NT2/D1 (cell line): ENCODE measurements around the gene LIMA1.

Source experiments
- DNase-seq: peaks from one replicate; pipeline ENCODE4 v3.0.0-alpha.2; 2011; ENCODE audit warnings: low read depth, low spot score
- H3K27me3 ChIP-seq: 2 replicates; pipeline ENCODE4 v1.6.0; 2011; ENCODE audit warnings: mild to moderate bottlenecking; ENCODE audit not compliant: insufficient read length, insufficient read depth
- H3K36me3 ChIP-seq: 2 replicates; pipeline ENCODE4 v1.6.1; 2011; ENCODE audit warnings: mild to moderate bottlenecking, low read length, mixed read lengths; ENCODE audit not compliant: insufficient read depth, insufficient read length
- H3K4me1 ChIP-seq: 2 replicates; pipeline ENCODE4 v1.5.1; 2011; ENCODE audit not compliant: insufficient read depth, insufficient read length
- H3K4me3 ChIP-seq: 2 replicates; pipeline ENCODE4 v1.5.1; 2011; ENCODE audit warnings: low read depth; ENCODE audit not compliant: insufficient read length
- H3K9ac ChIP-seq: 2 replicates; pipeline ENCODE4 v1.6.0; 2011; ENCODE audit warnings: low read depth; ENCODE audit not compliant: insufficient read length
- H3K9me3 ChIP-seq: 2 replicates; pipeline ENCODE4 v1.5.1; 2011; ENCODE audit warnings: mild to moderate bottlenecking, low read length; ENCODE audit not compliant: insufficient read depth
- SUZ12 ChIP-seq: IDR thresholded peaks from 2 replicates; pipeline ENCODE4 v1.6.1; 2011; ENCODE audit not compliant: insufficient read length, insufficient read depth; ENCODE audit errors: extremely low read depth
- YY1 ChIP-seq: IDR thresholded peaks from 2 replicates; pipeline ENCODE4 v1.6.1; 2011; ENCODE audit not compliant: insufficient read length, insufficient read depth
- ZNF274 ChIP-seq: IDR thresholded peaks from 2 replicates; pipeline ENCODE4 v1.6.1; 2011; ENCODE audit warnings: mild to moderate bottlenecking, low read depth, low read length

The LIMA1 gene

GRCh38 chr12:50213439-50213838 is 69.9 kb downstream of the LIMA1 start:
- Histone ChIP-seq H3K4me3 (no peak overlapping the region), H3K9me3 (no peaks in the 10 kb centered on the region), H3K4me1 (no peaks in the 10 kb centered on the region), H3K9ac (no peak overlapping the region), H3K27me3 (no peaks in the 10 kb centered on the region), H3K36me3 (peaks cover 23% of the 10 kb centered on the region)
- DNase-seq, result no peak
- no peak for TF ChIP-seq SUZ12
- TF ChIP-seq ZNF274, result no peak
- TF ChIP-seq YY1, result no peak

GRCh38 chr12:50212071-50212467 is 71.3 kb downstream of the LIMA1 start:
- no peaks in the 10 kb centered on the region for H3K27me3 ChIP-seq
- no peak overlapping the region for H3K9ac ChIP-seq
- DNase-seq, result no peak
- H3K4me3 ChIP-seq, result no peak overlapping the region
- H3K4me1 ChIP-seq, result no peaks in the 10 kb centered on the region
- no peaks in the 10 kb centered on the region for H3K9me3 ChIP-seq
- peaks cover 16% of the 10 kb centered on the region for H3K36me3 ChIP-seq
- TF ChIP-seq YY1 (no peak), ZNF274 (no peak), SUZ12 (no peak)

GRCh38 chr12:50211392-50212070 is 71.8 kb downstream of the LIMA1 start:
- TF ChIP-seq YY1 (no peak), ZNF274 (no peak), SUZ12 (no peak)
- Histone ChIP-seq H3K36me3 (peaks cover 18% of the 10 kb centered on the region), H3K4me3 (no peak overlapping the region), H3K9ac (no peak overlapping the region), H3K4me1 (no peaks in the 10 kb centered on the region), H3K9me3 (no peaks in the 10 kb centered on the region), H3K27me3 (no peaks in the 10 kb centered on the region)
- no peak for DNase-seq

- no peaks in the 10 kb centered on the region for H3K27me3 ChIP-seq
- TF ChIP-seq YY1 (no peak), ZNF274 (no peak), SUZ12 (no peak)
- no peak for DNase-seq
- no peak overlapping the region for H3K4me3 ChIP-seq
- H3K9me3 ChIP-seq, result no peaks in the 10 kb centered on the region
- no peak overlapping the region for H3K9ac ChIP-seq
- H3K4me1 ChIP-seq, result no peaks in the 10 kb centered on the region
- H3K36me3 ChIP-seq, result peaks cover 36% of the 10 kb centered on the region
Observed at GRCh38 chr12:50207424-50207823, 75.9 kb downstream of the LIMA1 start.

GRCh38 chr12:50205648-50206047 is 77.7 kb downstream of the LIMA1 start:
- TF ChIP-seq SUZ12, result no peak
- TF ChIP-seq ZNF274, result no peak
- TF ChIP-seq YY1, result no peak
- H3K27me3 ChIP-seq, result no peaks in the 10 kb centered on the region
- H3K9ac ChIP-seq, result no peak overlapping the region
- no peaks in the 10 kb centered on the region for H3K9me3 ChIP-seq
- DNase-seq, result no peak
- no peaks in the 10 kb centered on the region for H3K4me1 ChIP-seq
- H3K36me3 ChIP-seq, result peaks cover 38% of the 10 kb centered on the region
- no peak overlapping the region for H3K4me3 ChIP-seq

- no peak for TF ChIP-seq YY1
- no peak for TF ChIP-seq ZNF274
- TF ChIP-seq SUZ12, result no peak
Observed at GRCh38 chr12:50203691-50204090, 79.6 kb downstream of the LIMA1 start.

GRCh38 chr12:50201987-50202521 is 81.3 kb downstream of the LIMA1 start:
- no peak for TF ChIP-seq ZNF274
- TF ChIP-seq SUZ12, result no peak
- TF ChIP-seq YY1, result no peak
- Histone ChIP-seq H3K27me3 (no peaks in the 10 kb centered on the region), H3K36me3 (peaks cover 65% of the 10 kb centered on the region), H3K4me1 (no peaks in the 10 kb centered on the region), H3K9me3 (no peaks in the 10 kb centered on the region), H3K9ac (no peak overlapping the region), H3K4me3 (no peak overlapping the region)
- no peak for DNase-seq

More at GRCh38 chr12:50203691-50204090, 79.6 kb downstream of the LIMA1 start:
- Histone ChIP-seq H3K4me1 (no peaks in the 10 kb centered on the region), H3K27me3 (no peaks in the 10 kb centered on the region), H3K9me3 (no peaks in the 10 kb centered on the region), H3K36me3 (peaks cover 53% of the 10 kb centered on the region), H3K4me3 (no peak overlapping the region), H3K9ac (no peak overlapping the region)
- no peak for DNase-seq
